Measurements from ENCODE around the gene MYPN.
"Not testable (repeated sequence)": the region's sequence is repeated elsewhere in the genome, so short reads cannot be mapped to it uniquely, and the experiment has no call there.

The MYPN gene

GRCh38 chr10:68135362-68135761 is 26.1 kb downstream of the MYPN start:
- DNase-seq (ENCODE audit: low spot score) = no peak

GRCh38 chr10:68135922-68136792 is 26.9 kb downstream of the MYPN start:
- DNase-seq (ENCODE audit: low spot score) = no peak

GRCh38 chr10:68137171-68137570 is 27.9 kb downstream of the MYPN start:
- no peak for DNase-seq (ENCODE audit: low spot score)

GRCh38 chr10:68138526-68138925 is 29.2 kb downstream of the MYPN start:
- DNase-seq (ENCODE audit: low spot score) = no peak

- DNase-seq (ENCODE audit: low spot score) = no peak
Measured at GRCh38 chr10:68139448-68140272, 30.4 kb downstream of the MYPN start.

GRCh38 chr10:68142761-68143160 is 33.5 kb downstream of the MYPN start:
- DNase-seq (ENCODE audit: low spot score) = no peak

GRCh38 chr10:68144709-68145108 is 35.4 kb downstream of the MYPN start:
- DNase-seq (ENCODE audit: low spot score) = no peak

GRCh38 chr10:68145705-68146104 is 36.4 kb downstream of the MYPN start:
- DNase-seq (ENCODE audit: low spot score) = no peak

- no peak for DNase-seq (ENCODE audit: low spot score)
Measured at GRCh38 chr10:68146133-68146532, 36.8 kb downstream of the MYPN start.

GRCh38 chr10:68151453-68151852 is 42.2 kb downstream of the MYPN start:
- DNase-seq (ENCODE audit: low spot score) = no peak

- no peak for DNase-seq (ENCODE audit: low spot score)
Measured at GRCh38 chr10:68153473-68154210, 44.4 kb downstream of the MYPN start.

GRCh38 chr10:68154211-68154497 is 44.9 kb downstream of the MYPN start:
- no peak for DNase-seq (ENCODE audit: low spot score)

GRCh38 chr10:68155615-68156210 is 46.4 kb downstream of the MYPN start:
- DNase-seq (ENCODE audit: low spot score) = no peak

GRCh38 chr10:68156373-68157185 is 47.3 kb downstream of the MYPN start:
- DNase-seq (ENCODE audit: low spot score) = peak; percentile 55

- not testable (repeated sequence) for DNase-seq (ENCODE audit: low spot score)
Measured at GRCh38 chr10:68157522-68157921, 48.2 kb downstream of the MYPN start.

GRCh38 chr10:68158031-68158430 is 48.7 kb downstream of the MYPN start:
- DNase-seq (ENCODE audit: low spot score) = no peak

- DNase-seq (ENCODE audit: low spot score) = no peak
Measured at GRCh38 chr10:68163735-68164134, 54.4 kb downstream of the MYPN start.

GRCh38 chr10:68165643-68166042 is 56.4 kb downstream of the MYPN start:
- no peak for DNase-seq (ENCODE audit: low spot score)

GRCh38 chr10:68166871-68167585 is 57.7 kb downstream of the MYPN start:
- no peak for DNase-seq (ENCODE audit: low spot score)

GRCh38 chr10:68167586-68168189 is 58.4 kb downstream of the MYPN start:
- no peak for DNase-seq (ENCODE audit: low spot score)
